ENCODE data around the gene C2CD4C. TPM values are rescaled to one million over a fixed set of nuclear protein-coding genes. Genes with fewer than 3 reads are reported as not detected.
"Not testable (repeated sequence)": the region's sequence is repeated elsewhere in the genome, so short reads cannot be mapped to it uniquely, and the experiment has no call there.

The C2CD4C gene
- total RNA-seq, 1 donor, result not detected

DNA sequence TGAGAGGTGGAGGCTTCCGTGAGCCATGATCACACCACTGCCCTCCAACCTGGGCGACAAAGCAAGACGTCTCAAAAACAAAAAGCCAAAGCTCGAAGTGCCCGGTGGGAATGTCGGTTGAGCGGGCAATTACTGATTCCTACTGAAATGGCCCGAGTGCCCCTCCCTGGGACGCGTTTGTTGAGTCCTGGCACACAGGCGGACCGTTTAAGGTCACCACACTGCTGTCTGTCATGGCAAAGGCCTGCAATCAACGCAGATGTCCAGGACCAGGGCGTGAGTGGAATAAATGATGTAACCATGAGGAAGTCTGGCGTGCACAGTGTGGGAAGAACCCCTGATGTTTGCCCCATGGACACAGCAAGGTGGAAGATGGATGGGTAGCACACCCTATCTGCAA lies 19.2 kb upstream of the C2CD4C start:
- DNase-seq (ENCODE audit: insufficient read length, low spot score, missing footprints), result no peak
- no peak overlapping the region for H3K27ac ChIP-seq (ENCODE audit: low read depth, low read length)
- H3K4me3 ChIP-seq (ENCODE audit: insufficient read depth, low read length), result no peak overlapping the region
- no peaks in the 10 kb centered on the region for H3K9me3 ChIP-seq (ENCODE audit: low read depth, low read length)
- H3K27me3 ChIP-seq (ENCODE audit: insufficient read depth, low read length), result no peaks in the 10 kb centered on the region
- no peaks in the 10 kb centered on the region for H3K79me2 ChIP-seq (ENCODE audit: insufficient read depth, low read length)
- no peaks in the 10 kb centered on the region for H3K4me1 ChIP-seq (ENCODE audit: insufficient read depth, low read length)
- H3K36me3 ChIP-seq (ENCODE audit: insufficient read depth, low read length), result no peaks in the 10 kb centered on the region
- H3K4me2 ChIP-seq (ENCODE audit: insufficient read depth, low read length), result no peak overlapping the region
- no peak overlapping the region for H2AFZ ChIP-seq (ENCODE audit: low read length)
- TF ChIP-seq, protein P1, sequence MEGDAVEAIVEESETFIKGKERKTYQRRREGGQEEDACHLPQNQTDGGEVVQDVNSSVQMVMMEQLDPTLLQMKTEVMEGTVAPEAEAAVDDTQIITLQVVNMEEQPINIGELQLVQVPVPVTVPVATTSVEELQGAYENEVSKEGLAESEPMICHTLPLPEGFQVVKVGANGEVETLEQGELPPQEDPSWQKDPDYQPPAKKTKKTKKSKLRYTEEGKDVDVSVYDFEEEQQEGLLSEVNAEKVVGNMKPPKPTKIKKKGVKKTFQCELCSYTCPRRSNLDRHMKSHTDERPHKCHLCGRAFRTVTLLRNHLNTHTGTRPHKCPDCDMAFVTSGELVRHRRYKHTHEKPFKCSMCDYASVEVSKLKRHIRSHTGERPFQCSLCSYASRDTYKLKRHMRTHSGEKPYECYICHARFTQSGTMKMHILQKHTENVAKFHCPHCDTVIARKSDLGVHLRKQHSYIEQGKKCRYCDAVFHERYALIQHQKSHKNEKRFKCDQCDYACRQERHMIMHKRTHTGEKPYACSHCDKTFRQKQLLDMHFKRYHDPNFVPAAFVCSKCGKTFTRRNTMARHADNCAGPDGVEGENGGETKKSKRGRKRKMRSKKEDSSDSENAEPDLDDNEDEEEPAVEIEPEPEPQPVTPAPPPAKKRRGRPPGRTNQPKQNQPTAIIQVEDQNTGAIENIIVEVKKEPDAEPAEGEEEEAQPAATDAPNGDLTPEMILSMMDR (IDR thresholded peaks at IDR 0.05; ENCODE audit: extremely low read depth, low read depth, low read length), result no peak
- H4K20me1 ChIP-seq (ENCODE audit: insufficient read depth, low read length), result no peaks in the 10 kb centered on the region

DNA sequence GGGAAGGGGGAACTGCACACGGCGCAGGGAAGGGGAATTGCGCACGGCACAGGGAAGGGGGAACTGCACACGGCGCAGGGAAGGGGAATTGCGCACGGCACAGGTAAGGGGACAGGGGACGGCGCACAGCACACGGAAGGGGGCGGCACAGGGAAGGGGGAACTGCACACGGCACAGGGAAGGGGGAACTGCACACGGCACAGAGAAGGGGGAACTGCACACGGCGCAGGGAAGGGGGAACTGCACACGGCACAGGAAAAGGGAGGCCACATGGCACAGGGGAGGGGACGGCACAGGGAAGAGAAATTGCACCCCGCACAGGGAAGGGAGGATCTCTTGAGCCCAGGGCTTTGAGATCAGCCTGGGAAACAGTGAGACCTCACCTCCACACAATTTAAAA lies 18.7 kb upstream of the C2CD4C start:
- not testable (repeated sequence) for DNase-seq (ENCODE audit: insufficient read length, low spot score, missing footprints); H3K4me3 ChIP-seq (ENCODE audit: insufficient read depth, low read length); H3K27ac ChIP-seq (ENCODE audit: low read depth, low read length); H2AFZ ChIP-seq (ENCODE audit: low read length); H3K27me3 ChIP-seq (ENCODE audit: insufficient read depth, low read length); H4K20me1 ChIP-seq (ENCODE audit: insufficient read depth, low read length); H3K4me2 ChIP-seq (ENCODE audit: insufficient read depth, low read length); H3K9me3 ChIP-seq (ENCODE audit: low read depth, low read length); H3K4me1 ChIP-seq (ENCODE audit: insufficient read depth, low read length); H3K36me3 ChIP-seq (ENCODE audit: insufficient read depth, low read length); H3K79me2 ChIP-seq (ENCODE audit: insufficient read depth, low read length)

DNA sequence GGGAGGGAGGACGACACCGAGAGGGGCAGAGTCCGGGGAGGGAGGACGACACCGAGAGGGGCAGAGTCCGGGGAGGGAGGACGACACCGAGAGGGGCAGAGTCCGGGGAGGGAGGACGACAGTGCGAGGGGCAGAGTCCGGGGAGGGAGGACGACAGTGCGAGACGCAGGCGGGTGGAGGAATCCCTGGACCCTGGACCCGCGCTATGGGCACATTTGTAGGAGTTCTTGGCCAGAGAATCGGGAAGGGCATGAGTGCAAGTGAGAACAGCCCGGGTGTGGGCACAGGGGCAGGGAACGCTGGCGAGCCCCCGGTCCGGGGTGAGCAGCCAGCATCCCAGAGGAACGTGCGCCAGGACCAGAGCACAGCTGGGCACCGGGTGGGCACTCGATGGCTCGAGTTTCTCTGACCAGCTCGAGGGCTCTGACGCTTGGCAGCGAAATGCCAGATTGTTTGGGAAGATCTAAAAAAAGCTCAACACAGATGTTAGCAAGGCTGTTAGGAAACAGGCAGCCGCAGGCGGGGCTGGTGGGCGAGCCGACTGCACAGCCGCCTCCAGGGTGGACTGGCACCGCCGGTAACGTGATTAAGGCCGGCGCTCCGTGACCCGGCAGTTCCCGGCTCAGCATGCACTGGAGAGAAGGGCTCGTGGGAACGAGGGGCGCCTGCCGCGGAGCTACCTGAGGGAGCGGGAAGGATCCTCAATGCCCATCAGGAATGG lies 17.9 kb upstream of the C2CD4C start:
- no peaks in the 10 kb centered on the region for H3K9me3 ChIP-seq (ENCODE audit: low read depth, low read length)
- no peaks in the 10 kb centered on the region for H3K36me3 ChIP-seq (ENCODE audit: insufficient read depth, low read length)
- no peaks in the 10 kb centered on the region for H3K79me2 ChIP-seq (ENCODE audit: insufficient read depth, low read length)
- no peaks in the 10 kb centered on the region for H3K4me1 ChIP-seq (ENCODE audit: insufficient read depth, low read length)
- H4K20me1 ChIP-seq (ENCODE audit: insufficient read depth, low read length), result no peaks in the 10 kb centered on the region
- no peak overlapping the region for H3K4me2 ChIP-seq (ENCODE audit: insufficient read depth, low read length)
- H3K4me3 ChIP-seq (ENCODE audit: insufficient read depth, low read length), result no peak overlapping the region
- no peak overlapping the region for H2AFZ ChIP-seq (ENCODE audit: low read length)
- no peaks in the 10 kb centered on the region for H3K27me3 ChIP-seq (ENCODE audit: insufficient read depth, low read length)
- no peak for DNase-seq (ENCODE audit: insufficient read length, low spot score, missing footprints)
- TF ChIP-seq, protein P1 (IDR thresholded peaks at IDR 0.05; ENCODE audit: extremely low read depth, low read depth, low read length), result no peak
- no peak overlapping the region for H3K27ac ChIP-seq (ENCODE audit: low read depth, low read length)

DNA sequence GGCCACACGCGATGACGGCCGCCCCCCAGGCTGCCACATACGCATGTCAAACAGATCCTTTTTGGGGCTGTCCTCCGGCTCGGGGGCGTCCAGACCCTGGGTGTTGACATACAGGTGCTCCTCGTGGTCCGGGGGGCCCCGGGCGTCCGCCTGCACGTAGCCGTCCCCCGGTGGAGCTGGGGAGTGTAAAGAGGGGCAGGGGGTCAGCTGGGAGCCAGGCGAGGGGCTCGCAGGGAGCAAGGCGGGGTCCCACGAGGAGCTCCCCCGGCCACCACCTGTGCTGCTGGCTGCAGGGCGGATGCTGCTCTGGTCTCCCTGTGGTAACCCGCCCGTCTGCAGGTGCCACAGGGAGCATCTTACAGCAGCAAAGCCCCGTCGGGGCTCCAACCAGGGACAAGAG lies 16.1 kb upstream of the C2CD4C start:
- Histone ChIP-seq H3K27ac (ENCODE audit: low read depth, low read length) (no peak overlapping the region), H3K36me3 (ENCODE audit: insufficient read depth, low read length) (no peaks in the 10 kb centered on the region), H3K4me3 (ENCODE audit: insufficient read depth, low read length) (no peak overlapping the region), H2AFZ (ENCODE audit: low read length) (no peak overlapping the region), H3K27me3 (ENCODE audit: insufficient read depth, low read length) (no peaks in the 10 kb centered on the region), H3K4me2 (ENCODE audit: insufficient read depth, low read length) (no peak overlapping the region), H3K9me3 (ENCODE audit: low read depth, low read length) (no peaks in the 10 kb centered on the region), H4K20me1 (ENCODE audit: insufficient read depth, low read length) (no peaks in the 10 kb centered on the region), H3K4me1 (ENCODE audit: insufficient read depth, low read length) (no peaks in the 10 kb centered on the region), H3K79me2 (ENCODE audit: insufficient read depth, low read length) (no peaks in the 10 kb centered on the region)
- TF ChIP-seq, protein P1 (IDR thresholded peaks at IDR 0.05; ENCODE audit: extremely low read depth, low read depth, low read length), result no peak
- DNase-seq (ENCODE audit: insufficient read length, low spot score, missing footprints), result no peak
